GM18526 (cell line): Measurements from ENCODE around the gene ORAI3.

Source experiments
- POLR2A ChIP-seq: IDR thresholded peaks from 3 replicates; pipeline ENCODE4 v1.6.1; 2011; ENCODE audit not compliant: insufficient read length; ENCODE audit errors: extremely low read depth

The ORAI3 gene

DNA sequence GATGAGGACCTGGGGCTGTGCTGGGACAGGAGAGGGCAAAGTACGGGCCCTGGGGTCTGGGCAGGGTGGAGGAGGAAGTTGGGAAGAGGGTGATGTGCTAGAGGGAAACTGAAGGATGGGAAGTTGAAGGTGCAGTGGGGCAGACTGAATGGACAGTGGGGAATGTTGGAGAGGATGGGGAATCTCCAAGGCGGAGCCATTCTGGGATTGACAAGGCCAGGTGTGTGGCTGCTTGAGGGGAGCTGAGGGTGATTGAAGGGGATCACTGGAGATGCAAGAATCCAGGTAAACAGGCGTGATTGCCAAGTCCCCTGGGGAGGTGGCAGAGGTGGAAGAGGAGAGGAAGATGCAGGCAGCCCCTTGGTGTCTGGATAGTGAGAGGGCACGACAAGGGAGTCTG lies 27.6 kb downstream of the ORAI3 start:
- no peak for TF ChIP-seq POLR2A

DNA sequence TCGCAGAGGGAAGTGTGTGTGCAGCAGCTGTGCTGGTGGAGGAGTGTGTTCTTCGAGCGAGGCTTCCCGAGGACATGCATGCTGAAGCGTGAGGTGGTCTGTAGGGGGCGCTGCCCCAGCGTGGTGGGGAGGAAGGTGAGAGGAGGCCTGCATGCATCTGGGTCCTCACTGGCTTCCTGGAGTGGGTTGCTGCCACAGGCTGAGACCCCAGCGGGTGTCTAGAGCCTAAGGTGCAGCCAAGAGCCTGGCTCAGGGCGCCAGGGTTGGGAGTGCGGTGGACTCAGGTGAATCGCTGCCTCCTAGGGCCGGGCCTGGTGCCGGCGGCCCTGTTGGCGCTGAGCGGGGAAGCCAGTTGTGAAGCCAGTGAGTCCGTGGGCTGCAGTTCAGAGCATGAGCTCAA lies 28.6 kb downstream of the ORAI3 start:
- no peak for TF ChIP-seq POLR2A

DNA sequence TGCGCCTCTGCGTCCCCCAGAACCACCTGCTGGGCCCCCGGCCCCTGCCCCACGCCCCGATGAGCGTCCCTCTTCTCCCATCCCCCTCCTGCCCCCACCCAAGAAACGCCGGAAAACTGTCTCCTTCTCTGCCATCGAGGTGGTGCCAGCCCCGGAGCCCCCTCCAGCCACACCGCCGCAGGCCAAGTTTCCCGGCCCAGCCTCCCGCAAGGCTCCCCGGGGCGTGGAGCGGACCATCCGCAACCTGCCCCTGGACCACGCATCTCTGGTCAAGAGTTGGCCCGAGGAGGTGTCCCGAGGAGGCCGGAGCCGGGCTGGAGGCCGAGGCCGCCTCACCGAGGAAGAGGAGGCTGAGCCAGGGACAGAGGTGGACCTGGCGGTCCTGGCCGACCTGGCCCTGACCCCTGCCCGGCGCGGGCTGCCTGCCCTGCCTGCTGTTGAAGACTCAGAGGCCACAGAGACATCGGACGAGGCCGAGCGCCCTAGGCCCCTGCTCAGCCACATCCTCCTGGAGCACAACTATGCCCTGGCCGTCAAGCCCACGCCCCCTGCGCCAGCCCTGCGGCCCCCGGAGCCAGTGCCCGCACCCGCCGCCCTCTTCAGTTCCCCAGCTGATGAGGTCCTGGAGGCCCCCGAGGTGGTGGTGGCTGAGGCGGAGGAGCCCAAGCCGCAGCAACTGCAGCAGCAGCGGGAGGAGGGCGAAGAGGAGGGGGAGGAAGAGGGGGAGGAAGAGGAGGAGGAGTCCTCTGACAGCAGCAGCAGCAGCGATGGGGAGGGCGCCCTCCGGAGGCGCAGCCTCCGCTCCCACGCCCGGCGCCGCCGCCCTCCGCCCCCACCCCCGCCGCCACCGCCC lies 30.5 kb downstream of the ORAI3 start:
- TF ChIP-seq POLR2A: no peak

DNA sequence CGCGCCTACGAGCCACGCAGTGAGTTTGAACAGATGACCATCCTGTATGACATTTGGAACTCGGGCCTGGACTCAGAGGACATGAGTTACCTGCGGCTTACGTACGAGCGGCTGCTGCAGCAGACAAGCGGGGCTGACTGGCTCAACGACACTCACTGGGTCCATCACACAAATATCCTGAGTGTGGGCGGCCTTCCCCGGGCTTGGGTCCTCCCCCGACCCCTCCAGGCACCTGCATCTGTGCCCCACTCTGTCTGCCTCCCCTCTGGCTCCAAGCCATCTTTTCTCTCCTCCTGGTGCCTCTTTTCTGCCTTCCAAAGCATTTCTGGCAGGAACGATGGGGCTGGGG lies 31.1 kb downstream of the ORAI3 start:
- TF ChIP-seq POLR2A: no peak

DNA sequence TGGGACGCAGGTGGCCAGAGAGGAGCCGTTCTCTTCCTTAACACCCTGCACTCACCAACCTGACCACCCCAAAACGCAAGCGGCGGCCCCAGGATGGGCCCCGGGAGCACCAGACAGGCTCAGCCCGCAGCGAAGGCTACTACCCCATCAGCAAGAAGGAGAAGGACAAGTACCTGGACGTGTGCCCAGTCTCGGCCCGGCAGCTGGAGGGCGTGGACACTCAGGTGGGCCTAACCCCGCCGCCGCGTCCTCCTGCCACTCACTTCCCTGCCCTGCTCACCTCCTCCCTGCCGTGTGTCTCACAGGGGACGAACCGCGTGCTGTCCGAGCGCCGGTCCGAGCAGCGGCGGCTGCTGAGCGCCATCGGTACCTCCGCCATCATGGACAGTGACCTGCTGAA lies 31.6 kb downstream of the ORAI3 start:
- TF ChIP-seq POLR2A: no peak

DNA sequence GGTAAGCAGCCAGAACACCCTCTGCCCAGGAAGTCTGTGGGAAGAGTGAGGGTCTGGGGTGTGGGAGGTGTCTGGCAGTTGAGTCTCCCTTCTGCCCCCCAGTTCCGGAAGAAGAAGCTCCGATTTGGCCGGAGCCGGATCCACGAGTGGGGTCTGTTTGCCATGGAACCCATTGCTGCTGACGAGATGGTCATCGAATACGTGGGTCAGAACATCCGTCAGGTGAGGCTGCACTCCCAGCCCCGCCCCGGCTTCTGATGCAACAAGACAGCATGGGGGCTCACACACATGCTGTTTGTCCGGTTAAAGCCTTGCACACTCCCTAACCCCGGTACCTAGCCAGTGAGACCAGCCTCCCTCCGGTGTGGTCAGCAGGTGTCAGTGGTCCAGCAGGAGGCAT lies 32.1 kb downstream of the ORAI3 start:
- TF ChIP-seq POLR2A: no peak

DNA sequence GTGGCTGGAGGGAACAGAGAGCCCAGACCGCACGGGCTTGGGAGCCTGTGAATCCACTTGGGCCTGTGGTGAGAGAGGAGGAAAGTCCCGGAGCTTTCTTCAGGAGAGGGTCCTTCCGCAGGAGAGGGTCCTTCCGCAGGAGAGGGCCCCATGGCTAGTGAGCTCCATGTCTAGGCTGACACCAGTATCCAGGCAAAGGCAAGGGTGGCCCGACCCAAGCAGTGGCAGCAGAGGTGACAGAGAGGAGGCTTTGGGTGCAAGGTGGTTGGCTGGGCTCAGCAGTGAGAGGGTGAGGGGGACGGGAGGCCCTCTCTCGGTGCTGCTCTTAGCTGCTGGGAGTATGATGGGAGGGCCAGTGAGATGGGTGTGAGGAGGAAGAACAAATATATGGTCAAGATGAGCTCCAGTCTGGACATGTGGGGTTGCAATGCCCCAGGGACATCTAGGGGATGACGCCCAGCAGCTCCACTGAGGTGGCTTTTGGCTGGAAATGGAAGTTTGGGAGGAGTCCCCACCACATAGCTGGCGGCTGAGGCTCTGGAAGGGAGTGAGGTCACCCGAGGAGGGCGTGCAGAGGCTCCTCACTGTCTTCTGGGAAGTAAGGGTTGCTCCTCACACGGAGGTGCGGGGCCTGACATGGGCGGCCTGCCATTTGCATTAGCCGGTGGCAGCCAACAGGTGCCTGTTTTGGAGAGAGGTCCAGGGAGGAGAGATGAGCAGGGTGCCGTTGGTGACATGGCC lies 33.9 kb downstream of the ORAI3 start:
- TF ChIP-seq POLR2A: no peak

DNA sequence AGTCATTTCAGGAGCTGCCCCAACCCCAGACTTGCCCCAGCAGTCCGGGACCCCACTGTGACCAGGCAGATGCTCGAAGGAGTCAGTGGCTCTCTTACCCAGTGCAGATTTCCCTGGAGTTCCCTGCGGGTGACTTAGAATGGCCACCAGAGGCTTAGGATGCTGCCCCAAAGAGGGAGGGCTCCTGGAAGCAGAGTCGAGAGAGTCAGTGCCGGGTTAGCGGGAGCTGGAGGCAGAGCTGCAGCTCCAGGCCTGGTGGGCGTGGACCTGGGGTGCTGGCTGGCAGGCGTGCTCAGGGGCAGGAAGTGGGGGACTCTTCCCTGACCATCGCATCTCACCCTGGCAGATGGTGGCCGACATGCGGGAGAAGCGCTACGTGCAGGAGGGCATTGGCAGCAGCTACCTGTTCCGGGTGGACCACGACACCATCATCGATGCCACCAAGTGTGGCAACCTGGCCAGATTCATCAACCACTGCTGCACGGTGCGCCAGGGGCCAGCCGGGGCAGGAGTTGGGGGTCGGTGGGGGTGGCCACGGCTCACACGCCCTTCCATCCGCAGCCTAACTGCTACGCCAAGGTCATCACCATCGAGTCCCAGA lies 34.5 kb downstream of the ORAI3 start:
- no peak for TF ChIP-seq POLR2A

DNA sequence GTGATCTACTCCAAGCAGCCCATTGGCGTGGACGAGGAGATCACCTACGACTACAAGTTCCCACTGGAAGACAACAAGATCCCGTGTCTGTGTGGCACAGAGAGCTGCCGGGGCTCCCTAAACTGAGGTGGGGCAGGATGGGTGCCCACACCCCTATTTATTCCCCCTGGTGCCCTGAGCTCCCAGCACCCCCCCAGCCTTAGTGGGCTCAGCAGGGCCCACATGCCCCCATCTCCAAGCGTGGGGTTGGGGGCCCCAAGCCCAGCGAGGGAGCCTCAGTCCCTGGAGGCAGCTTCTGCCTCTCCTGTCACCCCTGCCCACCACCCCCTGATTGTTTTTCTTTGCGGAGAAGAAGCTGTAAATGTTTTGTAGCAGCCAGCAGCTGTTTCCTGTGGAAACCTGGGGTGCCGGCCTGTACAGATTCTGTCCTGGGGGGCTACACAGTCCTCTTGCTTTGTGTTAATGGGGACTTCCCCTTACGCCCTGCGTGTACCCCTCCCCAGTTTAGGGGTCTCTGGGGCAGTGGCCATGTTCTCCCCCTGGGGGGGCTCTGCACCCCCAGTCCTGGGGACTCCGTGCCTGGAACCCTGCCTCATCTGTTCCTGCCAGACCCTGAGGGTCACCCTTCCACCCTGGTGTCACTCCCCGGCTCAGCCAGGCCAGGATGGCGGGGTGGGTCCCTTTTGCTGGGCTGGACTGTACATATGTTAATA lies 35.2 kb downstream of the ORAI3 start:
- no peak for TF ChIP-seq POLR2A

DNA sequence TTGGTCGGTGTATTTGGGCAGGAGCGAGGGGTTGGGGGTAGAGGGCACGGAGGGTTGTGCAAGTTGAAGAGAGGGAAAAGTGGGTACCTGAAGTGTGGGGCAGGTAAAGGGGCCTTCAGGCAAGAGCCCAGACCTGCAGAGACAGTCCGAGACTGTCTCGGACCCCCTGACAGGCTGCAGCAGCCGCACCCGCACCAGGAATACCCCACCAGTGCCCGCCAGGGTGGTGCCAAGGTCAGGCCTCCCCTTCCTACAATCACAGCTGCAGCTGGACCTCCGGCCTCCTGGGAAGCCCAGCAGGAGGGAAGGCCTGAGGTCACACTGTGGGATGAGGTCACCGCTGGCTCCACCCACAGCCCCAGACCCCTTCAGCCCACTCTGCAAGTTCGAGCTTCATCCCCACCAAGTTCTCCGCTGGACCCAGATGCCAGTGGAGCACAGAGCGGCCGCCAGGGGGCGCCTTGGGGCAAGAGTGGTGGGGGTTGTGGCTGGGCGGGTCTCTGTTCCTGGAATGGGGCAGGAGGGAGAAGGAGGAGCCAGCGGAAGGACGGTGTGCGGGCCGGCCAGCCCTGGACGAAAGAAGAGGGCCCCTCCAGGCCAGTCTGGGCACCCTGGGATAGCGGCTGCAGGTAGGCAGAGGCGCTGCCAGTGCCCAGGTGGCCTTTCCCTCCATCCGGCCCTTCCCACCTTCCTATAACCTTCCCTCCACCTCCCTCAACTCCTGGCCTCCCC lies 36.0 kb downstream of the ORAI3 start, which contains the start of gene HSD3B7:
Gene HSD3B7 (plus strand): TSS at position 539 of the 732 bp plus-strand sequence. CDS start 452 bp downstream, outside the sequence.
- TF ChIP-seq POLR2A: no peak

DNA sequence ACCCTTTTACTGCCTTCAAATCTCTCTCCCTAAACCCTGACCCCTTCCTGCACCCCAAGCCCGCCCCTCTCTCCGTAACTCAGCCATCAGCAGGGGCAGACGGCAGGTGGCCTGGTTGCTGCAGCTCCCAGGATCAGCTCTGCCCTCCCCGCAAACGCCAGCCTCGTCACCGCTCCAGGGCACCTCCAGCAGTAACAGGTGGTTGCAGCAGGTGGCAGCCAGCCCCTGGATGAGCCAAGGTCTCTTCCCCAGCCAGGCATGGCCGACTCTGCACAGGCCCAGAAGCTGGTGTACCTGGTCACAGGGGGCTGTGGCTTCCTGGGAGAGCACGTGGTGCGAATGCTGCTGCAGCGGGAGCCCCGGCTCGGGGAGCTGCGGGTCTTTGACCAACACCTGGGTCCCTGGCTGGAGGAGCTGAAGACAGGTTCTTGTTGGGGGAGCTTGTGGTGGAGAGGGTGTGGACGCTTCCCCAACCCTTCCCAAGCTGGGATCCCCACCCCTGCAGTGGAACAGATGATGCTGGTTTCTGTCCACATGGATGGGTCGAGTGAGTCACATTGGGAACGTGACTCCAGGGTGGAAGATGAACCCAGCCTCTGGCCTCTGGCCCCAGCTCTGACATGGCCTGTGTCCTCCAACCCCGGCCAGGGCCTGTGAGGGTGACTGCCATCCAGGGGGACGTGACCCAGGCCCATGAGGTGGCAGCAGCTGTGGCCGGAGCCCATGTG lies 36.7 kb downstream of the ORAI3 start:
- no peak for TF ChIP-seq POLR2A

DNA sequence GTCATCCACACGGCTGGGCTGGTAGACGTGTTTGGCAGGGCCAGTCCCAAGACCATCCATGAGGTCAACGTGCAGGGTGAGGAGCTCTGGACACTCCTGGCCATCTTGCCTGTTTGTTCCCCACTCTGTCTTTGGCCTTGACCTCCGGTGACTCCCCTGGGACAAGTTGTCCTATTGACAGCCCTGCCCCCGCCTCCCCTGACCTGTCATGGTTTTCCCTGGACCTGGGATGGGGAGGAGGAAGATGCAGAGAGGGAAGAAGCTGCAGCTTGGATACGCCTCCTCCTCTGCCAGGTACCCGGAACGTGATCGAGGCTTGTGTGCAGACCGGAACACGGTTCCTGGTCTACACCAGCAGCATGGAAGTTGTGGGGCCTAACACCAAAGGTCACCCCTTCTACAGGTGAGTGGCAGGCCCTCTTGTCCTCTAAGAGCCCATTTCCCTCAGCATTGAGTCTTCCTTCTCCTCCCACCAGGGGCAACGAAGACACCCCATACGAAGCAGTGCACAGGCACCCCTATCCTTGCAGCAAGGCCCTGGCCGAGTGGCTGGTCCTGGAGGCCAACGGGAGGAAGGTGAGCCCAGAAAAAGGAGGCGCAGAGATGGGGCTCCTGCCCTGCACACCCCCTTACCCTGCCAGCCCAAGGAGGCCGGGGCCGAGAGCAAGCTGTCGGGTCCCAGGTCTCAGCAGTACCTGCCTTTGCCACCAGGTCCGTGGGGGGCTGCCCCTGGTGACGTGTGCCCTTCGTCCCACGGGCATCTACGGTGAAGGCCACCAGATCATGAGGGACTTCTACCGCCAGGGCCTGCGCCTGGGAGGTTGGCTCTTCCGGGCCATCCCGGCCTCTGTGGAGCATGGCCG lies 37.5 kb downstream of the ORAI3 start:
- TF ChIP-seq POLR2A: no peak

DNA sequence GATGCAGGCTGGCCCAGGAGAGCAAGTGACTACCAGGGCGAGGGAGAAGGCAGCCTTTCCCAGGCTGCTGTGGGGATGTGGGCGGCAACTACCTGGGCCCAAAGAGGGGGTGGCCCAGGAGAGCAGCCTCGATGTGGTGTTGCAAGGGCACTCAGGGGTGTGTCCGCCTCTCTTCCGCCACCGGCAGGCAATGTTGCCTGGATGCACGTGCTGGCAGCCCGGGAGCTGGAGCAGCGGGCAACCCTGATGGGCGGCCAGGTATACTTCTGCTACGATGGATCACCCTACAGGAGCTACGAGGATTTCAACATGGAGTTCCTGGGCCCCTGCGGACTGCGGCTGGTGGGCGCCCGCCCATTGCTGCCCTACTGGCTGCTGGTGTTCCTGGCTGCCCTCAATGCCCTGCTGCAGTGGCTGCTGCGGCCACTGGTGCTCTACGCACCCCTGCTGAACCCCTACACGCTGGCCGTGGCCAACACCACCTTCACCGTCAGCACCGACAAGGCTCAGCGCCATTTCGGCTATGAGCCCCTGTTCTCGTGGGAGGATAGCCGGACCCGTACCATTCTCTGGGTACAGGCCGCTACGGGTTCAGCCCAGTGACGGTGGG lies 38.8 kb downstream of the ORAI3 start:
- TF ChIP-seq POLR2A: no peak
